NCI-H128 (cell line): ENCODE results near the gene ZNF865.

Source experiments
- DNase-seq: peaks from one replicate; lab custom pipeline; 2025; ENCODE audit not compliant: unreplicated experiment; lab: John Stamatoyannopoulos, UW

Gene ZNF865

DNA sequence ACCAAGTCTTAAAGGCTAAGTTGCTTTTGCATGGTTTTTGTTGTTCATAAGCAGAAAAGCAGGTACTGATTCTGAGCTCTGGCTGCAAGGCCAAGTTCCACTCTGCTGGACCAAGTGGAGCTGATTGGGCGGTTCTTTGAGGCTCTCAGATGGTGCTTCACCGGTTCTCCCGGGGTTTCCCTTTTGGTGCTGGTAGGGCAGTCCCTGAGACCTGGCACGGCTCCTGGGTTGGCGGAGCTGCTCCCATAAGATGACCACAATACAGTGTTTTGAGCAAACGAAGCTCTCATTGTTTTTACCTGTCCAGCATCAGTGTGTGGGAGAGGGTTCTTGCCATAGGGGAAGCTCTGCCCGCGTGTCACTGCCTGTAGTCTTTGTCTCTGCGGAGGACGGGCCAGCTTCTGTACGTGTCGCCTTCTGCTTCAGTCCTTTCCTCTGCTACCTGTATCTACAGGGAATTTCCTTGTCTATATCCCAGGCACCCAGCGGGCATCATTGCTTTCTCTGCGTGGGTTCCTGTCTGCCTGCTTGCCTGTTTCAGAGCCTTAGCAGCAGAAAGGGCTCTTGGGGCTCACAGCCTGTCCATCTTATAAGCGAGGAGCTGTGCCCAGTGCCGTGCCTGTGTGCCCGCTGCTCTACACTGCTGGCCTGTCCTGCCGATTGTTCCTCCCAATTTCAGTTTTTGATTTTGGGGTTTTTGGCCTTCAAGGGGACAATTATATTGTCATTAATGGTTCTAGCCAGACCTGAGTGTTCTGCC, 51.7 kb downstream of the ZNF865 start:
- DNase-seq = no peak

DNA sequence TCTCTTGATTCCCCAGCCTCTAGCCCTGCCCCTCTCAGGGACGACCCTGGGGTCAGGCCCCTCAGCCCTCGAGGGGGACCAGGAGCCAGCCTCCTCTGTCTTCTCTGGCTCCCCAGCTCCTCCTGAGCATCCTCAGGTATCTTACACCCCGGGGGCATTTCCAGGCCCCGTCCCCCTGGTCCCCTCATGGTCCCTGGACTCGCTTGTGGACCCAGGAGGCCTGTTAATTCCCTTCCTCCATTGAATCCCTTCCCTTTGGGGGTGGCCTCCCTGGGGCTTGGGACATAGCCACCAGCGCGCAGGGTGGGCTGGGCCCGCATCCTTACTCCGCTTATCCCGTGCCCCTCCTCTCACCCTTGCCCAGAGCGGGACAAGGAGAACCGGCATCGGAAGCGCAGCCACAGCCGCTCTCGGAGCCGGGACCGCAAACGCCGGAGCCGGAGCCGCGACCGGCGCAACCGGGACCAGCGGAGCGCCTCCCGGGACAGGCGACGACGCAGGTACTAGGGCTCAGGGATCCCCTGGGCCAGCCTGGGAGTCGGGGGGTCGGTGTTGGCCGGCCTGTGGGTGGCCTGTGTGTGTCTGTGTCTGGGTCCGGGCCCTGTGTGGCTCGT, 53.5 kb downstream of the ZNF865 start:
- no peak for DNase-seq

DNA sequence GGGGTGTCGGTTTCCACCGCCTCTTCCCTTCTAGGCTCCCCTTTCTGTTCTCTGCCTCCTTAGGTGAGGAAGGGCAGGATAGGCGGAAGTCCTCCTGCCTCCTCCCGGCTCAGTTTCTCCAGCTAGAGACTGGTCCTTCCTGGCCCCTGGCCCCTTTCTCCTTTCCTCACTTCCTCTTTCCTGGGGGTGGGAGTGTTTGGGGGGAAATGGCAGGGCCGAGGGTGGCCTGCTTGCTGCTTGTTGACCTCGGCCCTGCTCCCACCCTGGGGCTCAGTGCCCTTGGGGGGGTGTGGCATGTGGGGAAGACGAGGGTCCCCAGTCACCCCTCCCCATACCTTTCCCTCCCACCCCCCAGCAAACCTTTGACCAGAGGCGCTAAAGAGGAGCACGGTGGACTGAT, 54.4 kb downstream of the ZNF865 start:
- DNase-seq = no peak

DNA sequence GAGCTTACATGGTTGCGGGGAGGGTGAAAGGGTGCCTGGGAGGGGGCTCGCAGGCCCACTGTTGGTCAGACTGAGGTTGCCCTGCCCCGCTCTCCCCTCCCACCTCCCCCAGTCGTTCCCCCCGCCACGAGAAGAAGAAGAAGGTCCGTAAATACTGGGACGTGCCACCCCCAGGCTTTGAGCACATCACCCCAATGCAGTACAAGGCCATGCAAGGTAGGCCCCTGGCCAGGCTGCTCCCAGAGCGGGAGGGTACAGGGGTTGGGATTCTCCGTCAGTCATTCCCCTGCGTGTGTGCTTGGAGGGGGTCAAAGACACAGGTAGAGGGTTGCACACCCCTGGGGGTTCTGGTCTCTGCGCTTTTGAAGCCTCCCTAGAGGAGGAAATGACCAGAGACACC, 55.0 kb downstream of the ZNF865 start:
- DNase-seq = no peak

DNA sequence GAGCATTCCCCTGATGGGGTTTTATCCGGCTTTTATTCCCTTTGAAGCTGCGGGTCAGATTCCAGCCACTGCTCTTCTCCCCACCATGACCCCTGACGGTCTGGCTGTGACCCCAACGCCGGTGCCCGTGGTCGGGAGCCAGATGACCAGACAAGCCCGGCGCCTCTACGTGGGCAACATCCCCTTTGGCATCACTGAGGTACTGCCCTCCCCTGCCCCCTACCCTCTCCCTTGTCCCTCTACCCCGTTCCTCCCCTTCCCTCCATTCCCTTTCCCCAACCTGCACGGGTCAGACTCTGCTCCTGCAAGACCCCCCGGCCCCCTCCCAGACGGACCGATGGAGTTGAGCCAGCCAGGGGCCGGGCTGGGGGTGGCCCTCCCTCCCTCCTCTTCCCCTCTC, 55.5 kb downstream of the ZNF865 start:
- DNase-seq = no peak

DNA sequence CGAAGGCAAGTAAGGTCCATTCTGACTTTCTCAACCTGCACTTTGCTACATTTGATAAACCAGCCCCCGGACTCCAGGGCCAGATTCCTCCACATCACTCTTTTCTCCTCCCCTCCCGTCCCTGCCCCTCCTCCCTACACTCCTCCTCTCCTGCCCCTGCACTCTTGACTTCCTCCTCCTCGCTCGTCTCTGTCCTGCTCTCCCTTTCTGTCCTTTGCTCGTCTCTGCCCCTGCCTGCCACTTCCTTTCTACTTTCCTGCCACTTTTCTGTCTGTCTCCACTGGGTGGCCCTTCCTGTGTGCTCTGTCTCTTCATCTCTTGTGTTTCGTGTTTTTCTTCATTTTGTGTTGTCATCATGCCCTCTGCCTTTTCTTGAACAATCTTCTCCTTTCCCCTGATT, 56.4 kb downstream of the ZNF865 start:
- no peak for DNase-seq

DNA sequence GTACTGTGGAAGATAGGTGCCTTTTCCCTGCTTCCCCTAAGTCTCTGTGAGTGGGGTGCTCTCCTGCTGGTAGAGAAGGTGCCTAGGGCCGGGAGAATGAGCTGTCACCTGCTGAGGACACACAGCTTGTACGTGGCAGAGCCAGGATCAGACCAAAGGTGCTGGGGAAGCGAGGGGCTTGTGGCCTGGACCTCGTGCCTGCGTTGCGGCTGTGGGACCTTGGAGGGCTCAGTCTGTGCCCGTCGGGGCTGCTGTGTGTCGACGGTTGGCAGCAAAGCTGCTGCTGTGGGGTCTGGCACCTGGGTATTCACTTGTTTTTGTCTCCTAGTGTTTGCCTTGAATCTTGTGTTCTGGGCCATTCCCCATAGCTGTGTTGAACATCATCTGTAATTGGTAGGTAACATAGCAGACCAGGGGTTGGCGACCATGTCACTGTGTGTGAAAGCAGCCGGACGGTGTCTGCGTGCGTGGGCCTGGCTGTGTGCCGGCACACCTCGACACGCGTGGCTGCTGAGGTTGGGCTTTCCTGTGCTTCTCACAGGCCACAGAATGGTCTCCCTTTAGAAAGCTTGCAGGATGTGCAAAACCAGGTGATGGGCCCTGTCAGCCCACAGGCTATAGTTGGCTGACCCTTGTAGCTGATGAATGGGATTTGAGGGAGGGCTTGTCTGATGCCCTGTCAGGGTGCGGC, 58.5 kb downstream of the ZNF865 start:
- DNase-seq = no peak

DNA sequence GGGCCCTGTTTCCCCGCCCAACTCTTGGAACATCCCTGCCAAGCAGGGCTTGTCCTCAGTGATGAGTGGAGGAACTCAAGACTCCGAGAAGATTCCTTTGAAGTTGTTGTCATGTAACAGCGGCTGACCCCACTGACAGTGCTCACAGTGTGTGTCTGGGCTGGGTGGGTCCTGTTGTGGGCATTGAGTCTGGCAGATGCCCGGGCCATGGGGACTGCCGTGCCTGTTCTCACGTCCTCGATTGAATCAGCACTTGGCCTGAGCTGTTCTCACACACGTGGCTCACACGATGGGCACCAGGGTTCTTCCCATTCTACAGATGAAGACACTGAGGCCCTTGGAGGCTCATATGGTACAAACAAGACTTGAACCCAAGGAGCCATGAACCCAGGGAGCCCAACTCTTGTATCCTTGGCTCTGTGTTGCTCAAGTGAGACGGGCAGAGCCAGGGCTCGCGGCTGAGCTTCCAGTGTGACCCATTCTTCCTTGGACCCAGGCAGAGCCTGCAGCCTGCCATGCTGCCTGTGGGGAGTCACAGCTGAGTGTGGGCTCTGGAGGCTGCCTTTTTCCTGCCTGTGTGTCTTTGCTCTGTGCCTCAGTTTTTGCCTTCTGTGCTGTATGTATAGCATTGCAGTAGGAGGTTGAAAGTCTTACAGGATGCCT, 61.0 kb downstream of the ZNF865 start:
- no peak for DNase-seq
